Pulmonary artery endothelial cell (primary cell): ENCODE measurements around the gene FRRS1. TPM values are rescaled to one million over a fixed set of nuclear protein-coding genes. Genes with fewer than 3 reads are reported as not detected.

ENCODE experiments used
- DNase-seq: peaks from one replicate; pipeline ENCODE4 v3.0.0-alpha.2; 2011; ENCODE audit warnings: low read depth, low spot score
- total RNA-seq: library from RNA; depleted of rRNA; stranded (reverse); fragments of >200 nt; gene quantifications from 2 replicates; pipeline ENCODE4 v1.2.3, GENCODE V29; 2014

FRRS1 gene
- total RNA-seq, 1 donor from 2014 or later, result 1.4 TPM

- no peak for DNase-seq
Measured at GRCh38 chr1:99676876-99677275, 89.6 kb downstream of the FRRS1 start.

DNA sequence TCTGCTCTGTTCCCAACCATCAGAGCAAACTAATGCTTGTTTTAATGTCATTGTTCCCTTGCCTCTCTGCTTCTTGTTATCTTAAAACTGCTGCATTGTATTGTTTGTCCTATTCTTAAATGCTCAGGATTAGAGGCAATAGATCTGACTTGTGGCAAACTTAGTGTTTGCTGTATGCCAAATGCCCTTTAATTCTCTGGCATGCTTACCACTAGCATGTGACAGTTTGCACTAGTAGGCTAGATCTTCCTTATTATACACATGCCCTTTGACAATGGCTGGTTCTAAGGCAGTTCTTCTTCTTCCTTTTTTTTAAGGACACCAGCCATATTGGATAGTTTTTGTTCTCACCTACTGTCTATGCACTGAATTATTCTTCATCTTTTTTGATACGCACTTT is 90.4 kb downstream of the FRRS1 start:
- DNase-seq, result no peak

- no peak for DNase-seq
Measured at GRCh38 chr1:99675292-99675691, 91.1 kb downstream of the FRRS1 start.

DNA sequence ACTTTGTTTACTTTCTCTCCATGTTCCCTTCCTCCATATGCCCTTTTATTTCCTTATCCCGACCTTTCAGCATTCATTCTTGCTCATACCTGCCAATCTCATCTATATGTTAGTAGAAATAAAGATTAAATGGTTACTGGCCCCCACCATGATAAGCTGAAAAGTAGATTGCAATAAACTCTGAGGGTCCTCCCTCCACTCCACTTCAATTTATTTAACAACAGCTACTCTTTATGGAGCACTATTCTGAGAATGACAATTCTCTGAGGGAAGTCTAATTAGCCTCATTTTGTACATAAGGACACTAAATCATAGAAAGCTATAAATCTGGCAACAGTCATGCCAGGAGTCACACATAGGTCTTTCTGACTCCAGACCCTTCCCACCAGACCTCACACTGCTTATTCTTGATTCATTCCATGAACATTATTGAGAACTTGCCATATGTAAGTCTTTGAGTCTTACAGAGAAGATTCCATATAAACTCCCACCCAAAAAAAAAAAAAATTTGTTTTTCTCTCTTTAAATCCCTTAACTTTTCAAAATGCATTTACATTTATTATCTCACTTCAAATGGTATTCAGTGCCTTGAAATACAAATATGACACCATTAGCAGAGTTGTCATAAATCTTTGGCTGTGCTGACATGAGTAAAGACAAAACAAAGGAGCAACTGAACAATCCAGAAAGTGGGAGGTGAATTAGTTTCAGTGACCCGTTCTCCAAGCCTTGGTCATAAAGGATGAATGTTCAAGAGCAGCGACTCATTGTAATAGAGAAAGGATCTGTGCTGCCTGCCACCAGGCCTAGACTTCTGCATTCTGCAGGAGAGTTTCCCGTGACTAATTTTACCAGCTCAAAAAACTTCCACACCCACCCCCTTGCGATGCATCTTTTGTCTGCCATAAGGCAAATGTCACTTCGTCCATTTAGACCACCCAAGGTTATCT is 92.0 kb downstream of the FRRS1 start:
- no peak for DNase-seq

GRCh38 chr1:99673315-99673714 is 93.1 kb downstream of the FRRS1 start:
- DNase-seq, result no peak

- DNase-seq, result no peak
Measured at GRCh38 chr1:99672530-99673213, 93.8 kb downstream of the FRRS1 start.

DNA sequence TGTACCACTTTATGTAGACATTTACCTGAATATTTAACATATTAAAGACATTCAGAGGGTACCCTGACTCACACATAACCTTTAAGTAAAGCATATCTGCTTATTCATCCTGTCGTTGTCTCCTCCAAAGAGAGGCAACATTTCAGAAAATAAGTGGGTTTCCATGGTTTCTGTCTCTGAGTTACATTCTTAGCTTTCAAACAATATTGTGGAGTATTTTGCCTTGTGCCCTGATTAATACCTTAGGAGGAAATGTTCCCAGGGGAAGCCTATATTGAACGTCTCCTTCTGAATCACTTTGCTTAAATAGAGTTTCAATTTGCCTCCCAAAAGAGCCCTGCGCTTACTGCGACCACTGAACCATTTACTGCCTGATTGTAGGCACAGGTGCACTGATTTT is 94.4 kb downstream of the FRRS1 start:
- no peak for DNase-seq

- no peak for DNase-seq
Measured at GRCh38 chr1:99670583-99670982, 95.9 kb downstream of the FRRS1 start.

- no peak for DNase-seq
Measured at GRCh38 chr1:99669821-99670220, 96.6 kb downstream of the FRRS1 start.

- DNase-seq, result no peak
Measured at GRCh38 chr1:99669376-99669775, 97.1 kb downstream of the FRRS1 start.

DNA sequence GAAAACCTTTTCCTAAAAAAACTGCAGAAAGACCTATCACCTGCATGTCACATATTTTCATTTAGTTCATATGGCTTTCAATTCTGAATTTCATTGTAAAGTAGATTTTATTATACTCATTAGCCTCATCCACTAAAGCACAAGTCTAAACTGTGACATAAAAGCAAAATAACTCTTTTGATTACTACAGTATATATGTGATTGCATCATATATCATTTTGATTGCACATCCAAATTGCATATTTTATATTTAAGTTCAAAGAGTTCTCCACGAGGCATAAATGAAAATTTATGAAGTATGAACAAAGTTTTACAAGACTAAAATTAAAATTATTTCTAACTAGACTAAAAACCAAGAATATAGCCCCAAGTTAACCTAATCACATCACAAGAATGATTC is 101.2 kb downstream of the FRRS1 start:
- no peak for DNase-seq

DNA sequence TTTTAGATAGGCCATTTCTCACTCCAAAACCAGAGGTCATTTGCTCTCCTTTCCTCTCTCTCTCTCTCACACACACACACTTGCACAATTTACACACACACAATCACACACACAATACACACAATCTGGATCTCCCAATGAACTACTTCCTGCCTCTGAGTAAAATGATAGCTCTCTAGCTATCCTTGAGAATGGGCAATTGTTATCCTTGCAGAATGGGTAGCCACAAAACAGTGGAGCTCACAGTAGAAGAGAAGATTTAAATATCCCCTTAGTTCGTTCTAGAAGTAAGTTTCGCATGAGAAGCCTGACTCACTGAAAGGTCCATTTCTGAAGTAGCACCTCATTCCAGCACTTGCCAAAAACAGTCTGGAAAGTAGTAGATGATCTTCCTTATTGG is 102.9 kb downstream of the FRRS1 start:
- DNase-seq, result no peak

DNA sequence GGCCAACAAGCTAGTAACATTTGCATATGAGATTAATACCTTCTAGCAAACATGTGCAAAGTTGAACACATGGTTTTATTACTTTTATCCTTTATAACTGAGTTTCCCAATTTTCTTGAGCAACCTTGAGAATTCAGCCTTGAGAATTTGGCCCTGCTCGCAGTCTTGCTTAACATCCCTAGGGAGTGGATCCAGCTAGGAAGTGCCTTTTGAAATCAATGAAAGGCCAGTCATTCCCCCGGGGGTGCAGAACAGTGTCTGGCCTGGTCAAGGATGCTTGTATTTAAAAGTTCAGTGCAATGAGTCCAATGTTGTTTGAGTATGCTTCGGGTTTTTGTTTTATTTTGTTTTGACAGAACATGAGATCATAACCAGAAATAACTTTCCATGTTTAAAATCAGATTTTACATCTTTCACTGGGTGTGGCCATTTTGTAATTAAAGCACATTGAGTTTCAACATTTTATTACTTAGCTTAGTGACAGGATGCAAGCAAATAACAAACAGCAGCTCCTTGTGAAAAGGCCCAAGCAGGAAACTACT is 103.8 kb downstream of the FRRS1 start:
- DNase-seq, result no peak

DNA sequence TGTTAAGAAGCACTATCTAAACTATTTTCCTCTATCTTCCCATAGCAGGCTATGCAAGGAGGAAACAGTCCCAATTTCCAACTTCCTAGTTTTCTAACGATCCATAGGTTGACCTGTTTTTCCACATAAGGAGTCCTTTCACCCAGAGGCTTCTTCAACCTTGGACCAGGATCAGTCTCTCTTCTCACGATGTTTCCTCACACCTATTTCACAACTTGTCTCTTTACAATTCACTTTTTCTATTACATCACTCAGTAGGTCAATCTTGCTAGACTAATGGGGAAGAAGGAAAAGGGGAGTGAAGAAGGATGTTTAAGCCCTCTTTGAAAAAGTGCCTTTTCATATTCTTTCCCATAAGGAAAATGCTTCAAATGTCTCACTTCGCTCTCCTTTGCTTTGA is 104.7 kb downstream of the FRRS1 start:
- DNase-seq, result no peak

- no peak for DNase-seq
Measured at GRCh38 chr1:99660496-99660895, 105.9 kb downstream of the FRRS1 start.

DNA sequence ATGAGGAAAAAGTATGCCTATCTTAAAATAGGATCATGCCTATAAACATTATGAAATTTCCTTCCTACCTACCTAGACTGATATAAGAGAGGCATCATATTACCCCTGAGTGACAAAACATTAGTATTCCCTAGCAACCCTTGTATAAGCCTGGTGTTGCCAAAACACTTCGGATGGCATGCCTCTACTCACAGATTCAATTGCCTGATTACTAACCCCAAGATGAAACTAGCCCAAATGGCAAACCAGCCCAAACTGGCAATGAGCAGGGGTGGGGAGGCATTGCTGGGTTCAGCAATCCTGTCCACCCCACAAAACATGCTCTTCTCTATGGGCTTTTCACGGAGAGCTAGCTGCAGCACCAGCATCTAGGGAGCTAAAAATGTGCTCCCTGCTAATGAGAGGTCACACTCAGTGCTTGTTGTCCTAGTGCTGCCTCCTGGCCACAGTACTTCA is 106.7 kb downstream of the FRRS1 start:
- DNase-seq, result peak; percentile 71

Other genes starting within 250 kb of the FRRS1 start
- gene PALMD, start 120.5 kb downstream of the FRRS1 start, total RNA-seq, result 71.1 and 103 TPM in 2 replicates
- 10.7 and 14.9 TPM in 2 replicates for gene AGL, start 83.7 kb upstream of the FRRS1 start, total RNA-seq
- gene SLC35A3, start 203.4 kb upstream of the FRRS1 start, total RNA-seq, result 20.8 and 31.0 TPM in 2 replicates